HG03135 (cell line): ENCODE measurements around the gene AGL.
"Not testable (repeated sequence)": the region's sequence is repeated elsewhere in the genome, so short reads cannot be mapped to it uniquely, and the experiment has no call there.

Source experiments
- ATAC-seq: cut with Tn5 transposase; IDR thresholded peaks from one replicate; pipeline ENCODE4 v1.9.1; 2021; ENCODE audit warnings: mild to moderate bottlenecking, moderate library complexity; ENCODE audit not compliant: unreplicated experiment

AGL gene

DNA sequence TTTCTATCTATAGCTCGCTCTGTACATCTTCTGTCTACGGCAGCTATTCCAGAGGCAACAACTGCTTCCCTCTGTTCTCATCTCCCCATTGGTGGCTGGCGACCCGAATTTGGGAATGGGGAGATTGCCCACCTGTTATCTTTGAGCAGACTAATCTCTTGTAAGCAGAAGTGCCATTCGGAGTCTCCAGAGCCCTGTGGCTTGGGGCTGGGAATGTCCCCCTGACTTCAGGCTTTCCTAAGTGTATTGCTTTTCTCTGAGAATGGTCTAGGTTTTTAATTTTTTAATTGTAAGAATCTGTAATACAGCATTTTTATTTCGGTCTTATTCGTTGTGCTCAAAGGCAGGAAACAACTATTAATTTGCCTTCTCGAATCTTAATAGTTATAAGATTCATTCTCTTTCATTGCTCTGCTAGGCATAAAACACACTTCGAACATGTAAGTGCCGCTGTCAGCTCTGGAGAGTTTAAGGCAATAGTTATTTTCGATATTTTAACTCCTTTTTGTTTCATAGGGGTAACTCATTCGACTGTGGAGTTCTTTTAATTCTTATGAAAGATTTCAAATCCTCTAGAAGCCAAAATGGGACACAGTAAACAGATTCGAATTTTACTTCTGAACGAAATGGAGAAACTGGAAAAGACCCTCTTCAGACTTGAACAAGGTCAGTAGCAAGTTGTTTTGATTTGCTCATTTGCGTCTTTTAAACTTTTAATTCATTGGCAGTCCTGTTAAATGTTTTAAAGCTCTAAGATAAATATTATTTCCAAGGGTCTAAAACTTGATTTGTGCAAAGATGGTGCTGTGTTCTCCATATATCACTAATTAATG is 514 bp downstream of the AGL start:
- ATAC-seq = no peak

DNA sequence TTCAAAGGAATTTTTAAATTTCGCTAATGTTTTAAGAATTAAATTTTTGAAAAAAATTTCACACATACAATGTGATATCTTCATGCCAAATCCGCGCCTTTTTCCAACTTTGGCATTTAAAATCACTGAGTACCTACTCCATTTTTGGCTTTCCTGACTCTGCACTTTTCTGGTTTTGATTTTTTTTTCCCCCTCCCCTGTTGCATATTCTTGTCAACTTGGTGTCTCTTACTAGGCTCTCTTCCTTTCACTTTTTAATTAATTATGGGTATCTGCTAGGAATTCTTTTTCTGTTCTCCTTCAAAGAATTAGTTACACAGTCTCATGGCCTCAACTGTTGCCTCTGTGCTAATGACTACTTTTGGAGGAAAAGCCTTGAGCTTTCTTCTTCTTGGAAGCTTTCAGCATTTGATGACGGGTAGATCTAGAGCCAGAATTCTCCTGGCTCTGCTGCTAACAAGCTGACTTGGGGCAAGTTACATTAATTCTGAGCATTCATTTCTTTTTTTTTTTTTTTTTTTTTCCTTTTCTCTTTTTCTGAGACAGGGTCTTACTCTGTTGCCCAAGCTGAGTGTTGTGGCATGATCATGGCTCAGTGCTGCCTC is 1.8 kb downstream of the AGL start:
- no peak for ATAC-seq

DNA sequence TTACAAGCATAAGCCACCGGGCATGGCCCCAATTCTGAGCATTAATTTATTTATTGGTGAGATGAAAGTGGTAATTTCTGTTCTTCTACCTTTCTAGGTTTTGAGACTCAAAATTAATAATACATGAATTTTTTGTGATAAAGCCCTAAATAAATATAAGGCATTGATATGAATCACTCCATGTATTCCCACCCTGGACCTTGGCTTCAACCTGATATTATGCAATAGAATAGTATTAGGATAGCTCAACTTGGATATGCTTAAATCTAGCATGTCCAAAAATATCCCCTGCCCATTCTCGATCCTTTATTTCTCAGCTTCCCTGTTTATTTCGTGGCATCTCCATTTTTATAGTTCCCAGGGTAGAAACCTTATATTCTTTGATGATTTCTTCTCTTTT is 2.5 kb downstream of the AGL start:
- no peak for ATAC-seq

DNA sequence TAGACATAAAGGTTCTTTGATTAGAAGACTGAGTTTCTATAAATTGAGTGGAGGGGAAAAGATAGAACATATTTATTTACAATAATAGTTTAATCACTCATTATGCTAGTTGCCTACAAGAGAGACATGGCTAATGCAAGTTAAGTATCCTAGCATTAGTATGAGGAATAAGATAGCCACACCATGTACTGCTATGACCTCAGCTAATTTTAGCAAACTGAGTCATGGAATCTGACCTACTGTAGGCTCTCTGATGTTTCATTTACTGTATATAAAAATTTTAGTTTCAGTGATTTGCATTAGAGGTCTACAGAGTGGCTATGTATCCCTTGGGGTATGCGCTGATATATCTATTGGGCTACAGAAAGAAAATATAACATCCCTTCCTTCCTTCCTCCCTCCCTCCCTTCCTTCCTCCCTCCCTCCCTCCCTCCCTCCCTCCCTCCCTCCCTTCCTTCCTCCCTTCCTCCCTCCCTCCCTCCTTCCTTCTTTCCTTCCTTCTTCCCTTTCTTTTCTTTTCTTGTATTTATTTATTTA is 5.8 kb downstream of the AGL start:
- ATAC-seq = no peak

DNA sequence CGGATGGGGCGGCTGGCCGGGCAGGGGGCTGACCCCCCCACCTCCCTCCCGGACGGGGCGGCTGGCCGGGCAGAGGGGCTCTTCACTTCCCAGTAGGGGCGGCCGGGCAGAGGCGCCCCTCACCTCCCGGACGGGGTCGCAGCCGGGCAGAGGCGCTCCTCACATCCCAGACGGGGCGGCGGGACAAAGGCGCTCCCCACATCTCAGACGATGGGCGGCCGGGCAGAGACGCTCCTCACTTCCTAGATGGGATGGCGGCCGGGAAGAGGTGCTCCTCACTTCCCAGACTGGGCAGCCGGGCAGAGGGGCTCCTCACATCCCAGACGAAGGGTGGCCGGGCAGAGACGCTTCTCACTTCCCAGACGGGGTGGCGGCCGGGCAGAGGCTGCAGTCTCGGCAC is 6.9 kb downstream of the AGL start:
- not testable (repeated sequence) for ATAC-seq

DNA sequence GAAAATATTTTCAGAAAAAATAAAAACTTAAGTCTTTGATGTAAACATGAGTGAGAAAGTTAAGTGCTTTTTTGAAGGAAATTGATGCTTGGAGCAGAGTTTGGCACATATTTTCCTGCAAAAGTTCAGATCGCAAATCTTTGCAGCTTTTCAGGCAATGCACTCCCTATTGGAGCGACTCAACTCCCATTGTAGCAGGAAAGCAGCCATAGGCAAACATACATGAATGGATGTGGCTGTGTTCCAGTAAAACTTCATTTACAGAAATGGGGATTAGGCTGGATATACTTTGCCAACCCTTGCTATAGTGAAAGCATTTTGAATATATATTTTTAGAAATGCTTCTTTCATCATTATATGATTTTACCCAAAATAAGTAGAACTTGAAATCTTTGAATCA is 8.1 kb downstream of the AGL start:
- ATAC-seq = no peak

DNA sequence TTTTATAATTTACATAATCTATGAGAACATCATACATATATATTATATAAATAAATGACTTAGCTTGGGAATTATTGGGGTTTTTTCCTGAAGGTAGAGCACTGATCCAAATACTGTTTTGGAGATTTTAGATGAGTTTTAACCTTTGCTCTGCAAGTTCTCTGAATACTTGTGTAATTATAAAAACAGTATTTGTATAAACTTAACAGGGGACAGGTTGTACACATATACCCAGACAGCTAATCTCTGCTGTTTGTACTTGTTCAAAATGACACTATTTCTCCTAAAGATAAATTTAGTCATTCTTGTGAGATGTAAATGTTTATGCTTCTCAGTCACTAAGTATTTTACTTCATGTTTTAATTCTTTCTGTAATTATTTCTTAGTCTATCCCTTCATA is 8.7 kb downstream of the AGL start:
- ATAC-seq = no peak

DNA sequence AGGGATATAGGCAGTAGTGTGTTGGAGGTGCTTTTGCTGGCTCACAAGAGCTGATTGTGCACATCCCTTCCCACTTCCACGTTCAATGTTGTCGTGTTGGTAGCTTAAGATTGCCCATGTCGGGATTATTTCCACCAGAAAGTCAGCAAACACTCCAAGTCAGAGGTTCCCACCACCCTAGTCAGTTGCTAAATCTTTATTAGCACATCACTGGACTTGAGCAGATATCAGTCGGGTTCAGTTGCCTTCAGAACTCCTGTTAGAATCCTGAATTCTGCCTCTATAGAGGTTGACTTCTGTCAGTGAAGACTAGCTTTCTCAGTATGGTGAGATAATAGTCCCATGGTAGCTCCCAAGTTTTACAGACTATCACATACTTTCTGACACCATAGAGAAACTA is 10.5 kb downstream of the AGL start:
- no peak for ATAC-seq

DNA sequence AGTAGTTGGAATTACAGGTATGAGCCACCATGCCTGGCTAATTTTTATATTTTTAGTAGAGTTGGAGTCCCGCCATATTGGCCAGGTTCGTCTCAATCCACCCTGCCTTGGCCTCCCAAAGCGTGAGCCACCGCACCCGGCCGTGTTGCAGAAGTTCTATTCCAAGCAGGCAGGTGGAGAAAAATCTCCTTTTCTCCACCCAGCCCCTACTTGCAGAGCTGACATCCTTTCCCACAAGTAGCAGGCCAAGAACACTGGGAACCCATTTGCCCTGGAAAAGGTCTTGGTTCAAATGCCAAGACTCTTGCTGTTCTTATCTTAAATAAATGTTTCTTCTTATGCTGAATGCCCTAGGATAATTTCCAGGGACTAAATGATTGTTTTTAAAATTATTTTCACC is 17.5 kb downstream of the AGL start:
- no peak for ATAC-seq

DNA sequence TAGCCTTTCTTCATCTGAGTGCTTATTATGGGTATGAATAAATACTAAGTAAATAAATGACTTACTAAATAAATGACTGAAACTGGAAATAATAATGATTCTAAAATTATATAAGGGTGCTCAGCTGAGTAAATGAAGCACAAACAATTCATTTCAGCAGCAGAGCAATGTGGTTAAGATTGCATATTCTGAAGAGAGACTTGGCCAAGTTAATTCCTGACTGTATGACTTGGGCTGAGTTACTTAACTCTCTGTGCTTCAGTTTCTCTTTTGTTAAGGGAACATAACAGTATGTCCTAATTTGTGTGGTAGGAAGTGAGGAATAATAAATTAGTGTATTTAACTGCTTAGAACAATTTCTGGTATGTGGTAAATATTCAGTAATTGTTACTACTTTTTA is 19.1 kb downstream of the AGL start:
- ATAC-seq = no peak

DNA sequence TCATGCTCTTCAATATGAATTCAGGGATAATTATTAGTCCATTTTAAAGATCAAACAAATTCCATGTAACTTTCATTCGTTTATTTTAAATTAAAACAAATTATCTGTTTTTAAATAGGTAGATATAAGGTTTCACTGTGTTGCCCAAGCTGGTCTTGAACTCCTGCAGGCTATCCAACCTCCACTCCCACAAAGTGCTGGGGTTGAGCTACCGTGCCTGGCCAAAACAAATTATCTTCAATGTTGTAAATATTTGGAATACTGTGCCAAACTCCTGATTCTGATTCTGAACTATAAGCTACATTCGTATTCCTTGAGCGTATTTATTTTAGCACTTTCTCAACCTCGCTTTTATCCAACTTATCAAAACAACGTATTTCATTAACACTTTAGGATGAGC is 19.6 kb downstream of the AGL start:
- ATAC-seq = no peak

DNA sequence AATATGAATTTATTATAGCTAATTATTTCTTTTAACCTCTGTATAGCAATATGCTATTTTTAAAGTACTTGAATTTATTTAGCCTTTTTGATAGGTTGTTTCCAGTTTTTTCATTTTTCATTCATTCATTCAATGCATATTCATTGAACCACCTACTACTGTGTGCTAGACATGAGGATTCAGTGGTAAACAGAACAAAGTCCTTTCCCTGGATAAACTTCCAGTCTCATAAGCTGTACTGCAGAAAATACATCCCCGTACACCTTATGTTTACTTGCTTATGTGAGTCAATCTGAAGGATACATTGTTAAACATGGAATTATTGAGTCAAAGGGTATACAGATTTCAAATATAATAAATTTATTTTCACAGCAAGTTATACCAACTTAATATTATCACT is 21.9 kb downstream of the AGL start:
- no peak for ATAC-seq

DNA sequence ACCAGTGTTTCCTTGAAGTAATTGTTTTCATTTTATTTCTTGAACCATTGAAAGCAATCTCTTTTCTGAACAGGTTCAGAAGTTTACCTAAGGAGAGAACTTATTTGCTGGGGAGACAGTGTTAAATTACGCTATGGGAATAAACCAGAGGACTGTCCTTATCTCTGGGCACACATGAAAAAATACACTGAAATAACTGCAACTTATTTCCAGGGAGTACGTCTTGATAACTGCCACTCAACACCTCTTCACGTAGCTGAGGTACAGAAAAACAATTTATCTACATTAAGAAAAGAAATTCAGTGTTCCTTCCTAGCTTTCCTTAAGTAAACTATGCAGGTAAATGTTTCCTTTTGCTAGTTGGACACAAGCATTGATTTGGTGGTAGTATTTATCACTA is 27.4 kb downstream of the AGL start:
- no peak for ATAC-seq

DNA sequence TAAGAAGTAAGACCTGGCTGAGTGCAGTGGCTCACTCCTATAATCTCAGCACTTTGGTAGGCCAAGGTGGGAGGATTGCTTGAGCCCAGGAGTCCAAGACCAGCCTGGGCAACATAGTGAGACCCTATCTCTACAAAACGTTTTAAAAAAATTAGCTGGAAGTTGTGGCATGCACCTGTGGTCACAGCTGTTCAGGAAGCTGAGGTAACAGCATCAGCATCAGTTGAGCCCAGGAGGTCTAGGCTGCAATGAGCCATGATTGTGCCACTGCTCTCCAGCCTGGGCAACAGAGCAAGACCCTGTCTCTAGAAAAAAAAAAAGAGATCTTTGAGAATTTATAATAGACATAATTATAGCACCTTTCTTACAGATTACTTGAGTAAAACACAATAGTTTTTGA is 36.0 kb downstream of the AGL start:
- no peak for ATAC-seq

DNA sequence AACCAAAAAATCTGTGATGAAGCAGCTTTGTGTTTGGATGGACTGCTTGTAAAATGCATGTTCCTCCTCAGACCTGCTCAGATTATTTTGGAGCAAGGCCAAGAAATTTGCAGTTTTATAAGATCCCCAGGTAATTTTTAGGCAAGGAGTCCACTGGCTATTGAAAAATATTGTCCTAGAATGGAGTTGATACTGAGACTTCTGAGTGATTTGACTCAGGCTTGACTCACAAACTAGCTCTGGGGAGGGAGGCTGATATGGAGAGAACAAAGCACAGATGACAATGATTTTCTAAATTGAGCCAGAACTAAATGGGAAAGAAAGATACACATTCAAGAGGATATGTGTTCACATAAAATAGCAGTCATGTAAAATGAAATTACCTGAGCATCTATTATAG is 36.7 kb downstream of the AGL start:
- no peak for ATAC-seq

DNA sequence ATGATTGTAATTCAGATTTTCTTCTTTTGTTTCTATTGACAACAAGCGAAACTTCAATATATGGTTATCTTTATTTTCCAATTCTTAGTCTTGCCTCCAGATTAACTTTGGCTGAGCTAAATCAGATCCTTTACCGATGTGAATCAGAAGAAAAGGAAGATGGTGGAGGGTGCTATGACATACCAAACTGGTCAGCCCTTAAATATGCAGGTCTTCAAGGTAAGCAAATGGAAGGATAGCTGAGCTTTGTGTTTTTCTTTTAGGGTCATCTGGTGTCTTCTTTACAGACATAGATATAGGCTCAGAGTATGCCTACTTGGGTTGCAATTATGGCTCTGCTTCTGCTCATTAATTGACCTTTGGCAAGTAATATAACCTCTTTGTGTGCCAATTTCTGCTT is 37.7 kb downstream of the AGL start:
- ATAC-seq = no peak

DNA sequence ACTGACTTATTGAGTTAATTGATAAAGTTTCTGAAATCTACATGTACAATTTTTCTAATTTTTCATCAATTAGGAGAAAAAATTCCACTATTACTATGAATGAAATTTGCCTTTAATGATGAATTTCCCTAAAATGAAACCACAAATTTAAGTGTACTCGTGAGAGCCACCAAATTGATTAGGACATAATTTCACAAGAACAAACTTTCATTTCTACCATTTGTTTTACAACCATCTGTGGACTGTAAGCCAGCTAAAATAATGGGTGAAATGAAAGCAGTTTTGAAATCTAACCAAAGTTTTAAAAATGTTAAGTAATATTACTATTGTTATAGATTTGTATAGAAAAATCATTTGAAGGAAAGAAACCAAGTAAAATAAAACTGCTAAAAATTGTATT is 41.8 kb downstream of the AGL start:
- no peak for ATAC-seq

DNA sequence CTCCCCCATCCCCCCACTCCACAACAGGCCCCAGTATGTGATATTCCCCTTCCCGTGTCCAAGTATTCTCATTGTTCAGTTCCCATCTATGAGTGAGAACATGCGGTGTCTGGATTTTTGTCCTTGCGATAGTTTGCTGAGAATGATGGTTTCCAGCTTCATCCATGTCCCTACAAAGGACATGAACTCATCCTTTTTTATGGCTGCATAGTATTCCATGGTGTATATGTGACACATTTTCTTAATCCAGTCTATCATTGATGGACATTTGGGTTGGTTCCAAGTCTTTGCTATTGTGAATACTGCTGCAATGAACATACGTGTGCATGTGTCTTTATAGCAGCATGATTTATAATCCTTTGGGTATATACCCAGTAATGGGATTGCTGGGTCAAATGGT is 53.1 kb downstream of the AGL start:
- ATAC-seq = not testable (repeated sequence)

DNA sequence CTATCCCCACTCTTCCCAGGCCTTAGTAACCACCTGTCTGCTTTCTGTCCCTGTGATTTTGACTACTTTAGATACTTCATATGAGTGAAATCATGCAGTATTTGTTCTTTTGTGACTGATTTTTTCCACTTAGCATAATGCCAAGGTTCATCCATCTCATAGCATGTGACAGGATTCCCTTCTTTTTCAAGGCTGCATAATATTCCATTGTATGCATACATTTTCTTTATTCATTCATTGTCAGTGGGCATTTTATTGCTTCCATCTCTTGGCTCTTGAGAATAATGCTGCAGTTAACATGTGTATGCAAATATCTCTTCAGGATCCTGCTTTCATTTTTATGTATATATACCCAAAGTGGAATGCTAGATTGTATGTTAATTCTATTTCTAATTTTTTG is 56.4 kb downstream of the AGL start:
- no peak for ATAC-seq

DNA sequence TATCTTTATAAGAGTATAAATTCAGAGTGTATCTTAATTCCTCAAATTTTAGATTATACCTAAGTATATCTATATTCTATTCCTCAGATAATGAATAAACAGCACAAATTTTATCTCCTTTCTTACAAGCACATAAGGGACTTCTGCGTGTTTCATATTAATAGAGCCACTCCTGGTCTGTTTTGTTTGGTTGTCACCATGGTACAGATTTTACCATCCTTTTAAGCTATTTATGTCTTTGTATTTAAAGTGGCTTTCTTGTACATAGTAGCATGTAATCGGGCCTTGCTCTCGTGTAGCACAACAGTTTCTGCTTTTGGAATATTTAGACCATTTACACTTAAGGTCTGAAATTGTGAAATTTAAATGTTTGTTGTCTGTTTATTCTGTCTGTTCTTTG is 67.1 kb downstream of the AGL start:
- ATAC-seq = no peak

DNA sequence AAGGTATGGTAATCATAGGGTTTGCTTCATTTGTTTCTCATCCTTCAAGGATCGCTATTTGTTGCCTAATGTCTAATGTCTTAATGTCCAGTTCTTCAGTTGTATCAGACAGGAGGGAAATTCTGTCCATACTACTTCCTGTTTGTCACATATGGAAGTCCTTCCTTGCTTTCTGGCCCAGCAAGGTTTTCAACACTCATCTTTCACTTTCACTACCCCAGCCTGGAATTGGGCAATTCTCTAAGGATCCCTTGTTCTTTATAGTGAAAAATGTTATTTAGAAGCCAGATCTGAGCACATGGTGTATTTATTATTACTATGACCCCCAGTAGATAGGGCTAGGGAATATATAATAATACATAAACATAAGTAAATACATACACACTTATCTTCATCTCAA is 69.1 kb downstream of the AGL start:
- no peak for ATAC-seq

DNA sequence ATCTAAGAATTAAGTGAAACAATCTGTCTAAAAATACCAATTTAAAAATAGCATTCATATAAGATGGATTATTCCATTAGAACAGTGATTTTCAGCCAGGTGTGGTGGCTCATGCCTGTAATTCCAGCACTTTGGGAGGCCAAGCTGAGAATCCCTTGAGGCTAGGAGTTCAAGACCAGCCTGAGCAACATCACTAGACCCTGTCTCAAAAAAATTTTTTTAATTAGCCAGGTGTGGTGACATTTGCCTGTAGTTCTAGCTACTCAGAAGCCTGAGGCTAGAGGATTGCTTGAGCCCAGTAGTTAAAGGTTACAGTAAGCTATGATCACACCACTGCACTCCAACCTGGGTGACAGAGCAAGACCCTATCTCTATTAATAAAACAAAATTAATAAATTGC is 84.6 kb downstream of the AGL start:
- ATAC-seq = no peak

DNA sequence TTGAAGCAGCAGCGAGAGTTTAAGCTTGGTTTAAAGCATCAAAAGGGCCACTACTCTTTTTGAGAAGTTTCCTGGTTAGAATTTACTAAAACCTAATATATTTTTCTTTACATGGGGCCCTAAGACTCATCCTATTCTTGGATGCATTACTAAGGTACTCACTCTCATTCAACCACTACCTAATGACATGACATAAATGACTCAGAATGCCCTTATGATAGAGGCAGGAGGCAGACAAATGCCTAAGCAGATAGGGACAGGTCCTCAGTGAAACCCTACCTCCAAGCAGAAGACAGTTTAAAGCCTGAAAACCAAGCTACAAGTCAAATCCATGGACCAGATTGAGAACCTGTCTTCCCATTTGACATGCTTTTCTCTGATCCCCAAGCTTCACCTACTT is 85.4 kb downstream of the AGL start:
- ATAC-seq = no peak
